GM10266 (cell line): ENCODE measurements around the gene TBXT.

ENCODE experiments used
- DNase-seq: peaks from one replicate; pipeline ENCODE4 v3.0.0; 2012; ENCODE audit errors: extremely low spot score
- CTCF ChIP-seq: IDR thresholded peaks from 2 replicates; pipeline ENCODE4 v1.5.1; 2012; ENCODE audit warnings: mild to moderate bottlenecking, low read depth; ENCODE audit not compliant: control insufficient read depth, insufficient read depth; ENCODE audit errors: missing control alignments

TBXT gene

DNA sequence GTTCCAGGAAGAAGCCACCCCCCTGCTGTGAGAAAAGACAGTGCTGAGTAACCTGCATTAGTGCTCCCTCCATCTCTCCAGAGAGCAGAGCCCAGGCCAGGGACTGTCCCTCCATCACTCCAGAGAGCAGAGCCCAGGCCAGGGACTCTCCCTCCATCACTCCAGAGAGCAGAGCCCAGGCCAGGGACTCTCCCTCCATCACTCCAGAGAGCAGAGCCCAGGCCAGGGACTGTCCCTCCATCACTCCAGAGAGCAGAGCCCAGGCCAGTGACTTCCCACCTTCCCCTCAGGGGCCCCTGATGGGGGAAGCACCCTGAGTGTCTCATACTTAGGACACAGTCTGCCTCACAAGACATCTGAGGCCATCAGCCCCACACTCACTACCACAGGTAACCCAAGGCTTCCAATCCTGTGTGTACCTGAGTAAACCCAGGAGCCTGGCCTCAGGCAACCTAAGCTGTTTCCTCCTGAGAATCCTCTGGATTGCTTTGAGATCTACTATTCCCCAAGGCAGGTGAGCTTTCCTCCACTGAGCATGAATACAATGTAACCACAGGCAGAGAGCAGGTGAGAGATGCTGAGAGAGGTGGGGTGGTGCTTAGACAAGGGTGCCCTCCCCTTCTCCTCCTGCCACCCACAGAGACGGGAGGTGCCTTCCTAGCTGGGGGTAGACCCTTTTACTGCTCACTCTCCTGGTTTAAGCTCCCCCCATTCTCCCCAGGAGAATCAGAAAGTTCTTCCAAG is 4.9 kb downstream of the TBXT start:
- TF ChIP-seq CTCF, result no peak

GRCh38 chr6:166157930-166158617 is 9.6 kb downstream of the TBXT start:
- no peak for TF ChIP-seq CTCF

More for the DNA sequence above, 4.9 kb downstream of the TBXT start:
- no peak for DNase-seq

DNA sequence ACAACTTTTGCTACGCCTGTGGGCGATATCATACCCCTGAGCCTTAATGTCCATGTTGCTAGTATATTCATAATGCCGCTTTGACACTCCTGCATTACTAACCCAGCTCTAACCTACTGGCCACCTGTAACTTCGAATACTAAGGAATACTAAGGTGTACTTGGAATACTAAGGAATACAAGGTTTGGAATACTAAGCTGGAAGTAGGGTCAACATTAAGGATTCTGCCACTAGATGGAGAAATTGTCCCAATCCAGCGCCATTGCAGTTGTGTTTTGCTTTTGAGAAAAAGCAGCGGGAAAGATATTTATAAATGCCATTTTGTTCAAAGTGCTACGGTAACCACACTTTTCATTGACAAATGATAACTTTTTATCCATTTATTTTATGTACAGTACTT is 10.7 kb downstream of the TBXT start:
- no peak for DNase-seq

More at GRCh38 chr6:166157930-166158617, 9.6 kb downstream of the TBXT start:
- DNase-seq, result no peak

DNA sequence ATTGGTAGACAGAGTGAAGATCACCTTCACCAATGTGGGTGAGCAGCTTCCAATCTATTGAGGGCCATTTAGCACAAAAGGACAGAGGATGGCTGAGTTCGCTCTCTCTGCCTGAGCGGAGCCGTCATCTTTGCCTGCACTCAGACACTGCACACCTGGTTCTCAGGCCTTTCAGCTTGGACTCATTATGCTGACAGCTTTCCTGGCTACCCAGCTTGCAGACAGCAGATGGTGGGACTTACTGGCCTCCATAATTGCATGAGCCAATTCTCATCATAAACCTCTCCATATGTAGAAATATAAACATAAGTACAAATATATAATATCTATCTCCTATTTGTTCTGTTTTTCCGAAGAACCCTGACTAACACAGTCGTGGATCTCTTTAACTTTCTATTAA is 13.7 kb downstream of the TBXT start:
- no peak for DNase-seq

More for the DNA sequence above, 10.7 kb downstream of the TBXT start:
- no peak for TF ChIP-seq CTCF

GRCh38 chr6:166152660-166153059 is 15.0 kb downstream of the TBXT start:
- no peak for DNase-seq
- TF ChIP-seq CTCF, result no peak

More for the DNA sequence above, 13.7 kb downstream of the TBXT start:
- no peak for TF ChIP-seq CTCF

- no peak for TF ChIP-seq CTCF
Measured at GRCh38 chr6:166151798-166152197, 15.9 kb downstream of the TBXT start.

GRCh38 chr6:166145751-166146150 is 21.9 kb downstream of the TBXT start:
- no peak for DNase-seq
- TF ChIP-seq CTCF, result no peak

More at GRCh38 chr6:166151798-166152197, 15.9 kb downstream of the TBXT start:
- DNase-seq, result no peak
